Tibial artery (tissue), 4 donors: ENCODE data around the gene PWWP2A.
"Not testable (repeated sequence)": the region's sequence is repeated elsewhere in the genome, so short reads cannot be mapped to it uniquely, and the experiment has no call there.

ENCODE experiments used
- DNase-seq, 2 donors: peaks; one replicate each; pipeline ENCODE4 v3.0.0-alpha.2; 2019
- H3K27ac ChIP-seq, 2 donors: fragments of 200-600 bp; sonication (generic) in 1 of 2; 1 replicate in 1 of 2; 2 replicates in 1 of 2; pipeline ENCODE4 v1.5.1; 2018 to 2019; ENCODE audit warnings: mild to moderate bottlenecking in 1 of 2
- H3K27me3 ChIP-seq, 2 donors: fragments of 200-600 bp; sonication (generic) in 1 of 2; one replicate each; pipeline versions ENCODE4 v1.5.1 to v1.6.0; 2016 to 2019
- H3K36me3 ChIP-seq, 3 donors: fragments of 200-600 bp; sonication (generic) in 2 of 3; one replicate each; pipeline ENCODE4 v1.5.1; 2016 to 2019; ENCODE audit warnings: mild to moderate bottlenecking in 2 of 3
- H3K4me1 ChIP-seq, 4 donors: fragments of 200-600 bp; sonication (generic) in 2 of 4; 1 replicate in 3 of 4; 2 replicates in 1 of 4; pipeline ENCODE4 v1.5.1; 2016 to 2019
- H3K4me3 ChIP-seq, 2 donors: fragments of 200-600 bp; sonication (generic) in 1 of 2; 1 replicate in 1 of 2; 2 replicates in 1 of 2; pipeline ENCODE4 v1.5.1; 2018 to 2019; ENCODE audit warnings: mild to moderate bottlenecking in 2 of 2
- H3K9me3 ChIP-seq, 3 donors: fragments of 200-600 bp; sonication (generic) in 1 of 3; one replicate each; pipeline ENCODE4 v1.5.1; 2016 to 2019
- CTCF ChIP-seq, 2 experiments: fragments of 200-600 bp in 1 of 2; fragments of 450-650 bp in 1 of 2; IDR thresholded peaks; one replicate each; pipeline ENCODE4 v1.5.1; 2017 to 2019; ENCODE audit warnings: antibody characterized with exemption in 2 of 2, mild to moderate bottlenecking in 1 of 2, moderate library complexity in 1 of 2
- intact Hi-C: fragments of 100-400 bp; cut with DNase I; formaldehyde crosslinking; loops from one replicate; pipeline ENCODE4 v1.15.0; 2023; ENCODE audit warnings: low total_unique reads

The PWWP2A gene

GRCh38 chr5:160155017-160155750 lies 35.9 kb upstream of the PWWP2A start:
- no peak for DNase-seq
- H3K27me3 ChIP-seq, result no peaks in the 10 kb centered on the region
- H3K4me3 ChIP-seq, result no peak overlapping the region
- intact Hi-C loops, result no loop called here
- H3K27ac ChIP-seq, result no peak overlapping the region
- no peak for TF ChIP-seq CTCF (IDR thresholded peaks at IDR 0.05)
- no peaks in the 10 kb centered on the region for H3K36me3 ChIP-seq
- H3K4me1 ChIP-seq, result no peaks in the 10 kb centered on the region
- H3K9me3 ChIP-seq, result no peaks in the 10 kb centered on the region

GRCh38 chr5:160152901-160153300 lies 33.7 kb upstream of the PWWP2A start:
- Histone ChIP-seq H3K4me1 (no peaks in the 10 kb centered on the region), H3K36me3 (no peaks in the 10 kb centered on the region), H3K9me3 (no peaks in the 10 kb centered on the region), H3K4me3 (no peak overlapping the region), H3K27me3 (no peaks in the 10 kb centered on the region), H3K27ac (no peak overlapping the region)
- TF ChIP-seq CTCF (IDR thresholded peaks at IDR 0.05), result no peak
- intact Hi-C loops, result no loop called here
- no peak for DNase-seq

- no peak for TF ChIP-seq CTCF (IDR thresholded peaks at IDR 0.05)
- no peaks in the 10 kb centered on the region for H3K9me3 ChIP-seq
- no peak overlapping the region for H3K4me3 ChIP-seq
- no peaks in the 10 kb centered on the region for H3K36me3 ChIP-seq
- no peaks in the 10 kb centered on the region for H3K27me3 ChIP-seq
- intact Hi-C loops, result no loop called here
- DNase-seq, result no peak
- no peaks in the 10 kb centered on the region for H3K4me1 ChIP-seq
- H3K27ac ChIP-seq, result no peak overlapping the region
Measured at GRCh38 chr5:160152287-160152686, 33.0 kb upstream of the PWWP2A start.

GRCh38 chr5:160151017-160151416 lies 31.8 kb upstream of the PWWP2A start:
- DNase-seq, result no peak
- no peak for TF ChIP-seq CTCF (IDR thresholded peaks at IDR 0.05)
- Histone ChIP-seq H3K4me1 (no peaks in the 10 kb centered on the region), H3K9me3 (no peaks in the 10 kb centered on the region), H3K27me3 (no peaks in the 10 kb centered on the region), H3K27ac (no peak overlapping the region), H3K4me3 (no peak overlapping the region), H3K36me3 (no peaks in the 10 kb centered on the region)
- intact Hi-C loops, result no loop called here

GRCh38 chr5:160150381-160150780 lies 31.1 kb upstream of the PWWP2A start:
- TF ChIP-seq CTCF (IDR thresholded peaks at IDR 0.05), result no peak

DNA sequence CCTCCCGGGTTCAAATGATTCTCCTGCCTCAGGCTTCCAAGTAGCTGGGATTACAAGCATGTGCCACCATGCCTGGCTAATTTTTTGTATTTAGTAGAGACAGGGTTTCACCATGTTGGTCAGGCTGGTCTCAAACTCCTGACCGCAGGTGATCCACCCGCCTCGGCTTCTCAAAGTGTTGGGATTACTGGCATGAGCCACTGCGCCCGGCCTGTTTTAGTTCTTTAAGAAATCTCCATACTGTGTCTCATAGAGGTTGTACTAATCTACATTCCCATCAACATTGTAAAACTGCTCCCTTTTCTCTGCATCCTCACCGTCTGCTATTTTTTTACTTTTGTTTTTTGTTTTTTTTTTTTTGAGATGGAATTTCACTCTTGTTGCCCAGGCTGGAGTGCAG lies 25.2 kb upstream of the PWWP2A start:
- H3K27ac ChIP-seq, DNase-seq, H3K4me3 ChIP-seq, intact Hi-C loops, H3K9me3 ChIP-seq, H3K4me1 ChIP-seq, H3K36me3 ChIP-seq, H3K27me3 ChIP-seq: not testable (repeated sequence)

More at GRCh38 chr5:160150381-160150780, 31.1 kb upstream of the PWWP2A start:
- DNase-seq, result no peak
- intact Hi-C loops, result no loop called here
- Histone ChIP-seq H3K4me3 (no peak overlapping the region), H3K4me1 (no peaks in the 10 kb centered on the region), H3K9me3 (no peaks in the 10 kb centered on the region), H3K36me3 (no peaks in the 10 kb centered on the region), H3K27ac (no peak overlapping the region), H3K27me3 (no peaks in the 10 kb centered on the region)
